Fibroblast of skin of back (primary cell): ENCODE results near the gene ATL2.
A peak's percentile ranks its signal among the peaks of the same experiment; 100 is the strongest.
"Not testable (repeated sequence)": the region's sequence is repeated elsewhere in the genome, so short reads cannot be mapped to it uniquely, and the experiment has no call there.

Source experiments
- DNase-seq: peaks from one replicate; pipeline ENCODE4 v3.0.0-alpha.2; 2013

The ATL2 gene

GRCh38 chr2:38322224-38322914, 54.7 kb downstream of the ATL2 start:
- DNase-seq, result no peak

- DNase-seq, result not testable (repeated sequence)
Observed at GRCh38 chr2:38319240-38319639, 57.8 kb downstream of the ATL2 start.

- DNase-seq, result no peak
Observed at GRCh38 chr2:38317725-38318124, 59.3 kb downstream of the ATL2 start.

- peak; percentile 58 for DNase-seq
Observed at GRCh38 chr2:38315707-38316333, 61.3 kb downstream of the ATL2 start.

GRCh38 chr2:38308821-38309220, 68.3 kb downstream of the ATL2 start:
- no peak for DNase-seq

- no peak for DNase-seq
Observed at GRCh38 chr2:38301969-38302702, 74.9 kb downstream of the ATL2 start.

- DNase-seq, result no peak
Observed at GRCh38 chr2:38301340-38301968, 75.6 kb downstream of the ATL2 start.

GRCh38 chr2:38298539-38298938, 78.5 kb downstream of the ATL2 start:
- no peak for DNase-seq

GRCh38 chr2:38296197-38296780, 80.8 kb downstream of the ATL2 start:
- no peak for DNase-seq

GRCh38 chr2:38294597-38294996, 82.5 kb downstream of the ATL2 start:
- DNase-seq, result no peak

- DNase-seq, result peak; percentile 12
Observed at GRCh38 chr2:38293152-38293865, 83.8 kb downstream of the ATL2 start.

- DNase-seq, result no peak
Observed at GRCh38 chr2:38290332-38290731, 86.7 kb downstream of the ATL2 start.

GRCh38 chr2:38284971-38285370, 92.1 kb downstream of the ATL2 start:
- no peak for DNase-seq

GRCh38 chr2:38281095-38281742, 95.9 kb downstream of the ATL2 start:
- no peak for DNase-seq

GRCh38 chr2:38279201-38279600, 97.9 kb downstream of the ATL2 start:
- DNase-seq, result no peak

- DNase-seq, result not testable (repeated sequence)
Observed at GRCh38 chr2:38278117-38278438, 99.0 kb downstream of the ATL2 start.

- peak; percentile 35 for DNase-seq
Observed at GRCh38 chr2:38277245-38278116, 99.6 kb downstream of the ATL2 start.

GRCh38 chr2:38274286-38275276, 102.5 kb downstream of the ATL2 start:
- peak; percentile 75 for DNase-seq

- DNase-seq, result no peak
Observed at GRCh38 chr2:38271697-38272096, 105.4 kb downstream of the ATL2 start.
